Putamen (tissue), 1 donor: ENCODE measurements around the gene SETD2.

Experiments
- DNase-seq: peaks from one replicate; pipeline ENCODE4 v3.0.0-alpha.2; 2016; ENCODE audit warnings: low spot score

The SETD2 gene

DNA sequence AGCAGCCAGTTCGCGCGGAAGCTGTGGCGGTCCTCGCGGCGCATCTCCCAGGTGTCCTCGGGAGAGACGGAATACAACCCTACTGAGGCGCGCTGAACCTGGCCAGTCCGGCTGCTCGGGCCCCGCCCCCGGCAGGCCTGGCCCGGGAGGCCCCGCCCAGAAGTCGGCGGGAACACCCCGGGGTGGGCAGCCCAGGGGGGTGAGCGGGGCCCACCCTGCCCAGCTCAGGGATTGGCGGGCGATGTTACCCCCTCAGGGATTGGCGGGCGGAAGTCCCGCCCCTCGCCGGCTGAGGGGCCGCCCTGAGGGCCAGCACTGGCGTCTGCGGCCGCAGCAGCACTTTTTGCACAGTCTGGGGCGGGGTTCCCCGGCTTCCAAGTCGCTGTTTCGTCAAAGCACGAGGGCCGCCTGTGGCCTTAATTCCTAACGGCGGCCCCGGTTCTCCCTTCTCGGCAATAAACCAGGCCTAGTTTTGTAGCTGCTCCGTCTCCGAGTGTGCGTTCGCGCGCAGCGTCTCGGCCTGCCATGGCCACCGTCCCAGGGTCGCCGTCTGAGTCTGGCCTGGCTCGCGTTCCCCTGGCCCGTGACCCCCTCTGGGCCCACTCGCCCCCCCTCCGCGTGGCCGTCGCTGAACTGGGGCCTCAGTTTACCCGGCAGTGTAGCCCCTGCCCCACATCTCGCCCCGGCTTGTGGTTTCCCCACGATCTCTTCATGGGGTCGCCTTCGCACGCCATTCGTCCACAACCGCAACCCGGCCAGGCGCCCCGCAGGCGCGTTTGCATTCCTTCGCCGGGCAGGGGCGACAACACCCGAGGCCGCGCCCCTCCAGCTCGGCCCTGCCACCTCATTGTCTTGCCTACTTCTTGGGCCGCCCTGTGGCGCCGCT, 154.4 kb downstream of the SETD2 start:
- peak; percentile 93 for DNase-seq

DNA sequence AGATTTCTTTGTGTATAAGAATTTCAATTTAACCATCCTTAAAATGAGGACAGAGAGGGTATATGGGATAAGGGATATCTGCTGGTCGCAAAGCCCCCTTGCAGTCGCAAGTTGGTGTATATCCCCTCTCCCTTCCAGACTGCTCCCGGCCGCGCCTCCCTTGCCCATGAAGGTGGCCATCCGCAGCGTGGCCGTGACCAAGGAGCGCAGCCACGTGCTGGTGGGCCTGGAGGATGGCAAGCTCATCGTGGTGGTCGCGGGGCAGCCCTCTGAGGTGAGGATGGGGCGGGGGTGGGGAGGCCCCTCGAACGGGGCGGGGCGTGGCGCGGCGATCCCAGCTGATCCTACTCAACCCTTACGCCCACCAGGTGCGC, 155.1 kb downstream of the SETD2 start:
- DNase-seq: no peak

DNA sequence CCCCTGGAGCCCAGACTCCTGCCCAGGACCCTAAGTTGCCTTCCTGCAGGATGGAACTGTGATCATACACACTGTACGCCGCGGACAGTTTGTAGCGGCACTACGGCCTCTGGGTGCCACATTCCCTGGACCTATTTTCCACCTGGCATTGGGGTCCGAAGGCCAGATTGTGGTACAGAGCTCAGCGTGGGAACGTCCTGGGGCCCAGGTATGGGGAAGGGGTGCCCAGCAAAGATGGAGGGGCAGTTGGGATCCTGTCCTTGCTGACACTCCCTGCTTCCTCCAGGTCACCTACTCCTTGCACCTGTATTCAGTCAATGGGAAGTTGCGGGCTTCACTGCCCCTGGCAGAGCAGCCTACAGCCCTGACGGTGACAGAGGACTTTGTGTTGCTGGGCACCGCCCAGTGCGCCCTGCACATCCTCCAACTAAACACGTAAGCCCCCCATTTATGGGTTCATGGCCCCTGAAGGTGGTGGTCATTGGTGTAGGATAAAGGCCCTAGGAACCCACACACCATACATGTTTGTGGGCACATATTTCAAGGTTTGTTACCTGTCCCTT, 155.6 kb downstream of the SETD2 start:
- no peak for DNase-seq

DNA sequence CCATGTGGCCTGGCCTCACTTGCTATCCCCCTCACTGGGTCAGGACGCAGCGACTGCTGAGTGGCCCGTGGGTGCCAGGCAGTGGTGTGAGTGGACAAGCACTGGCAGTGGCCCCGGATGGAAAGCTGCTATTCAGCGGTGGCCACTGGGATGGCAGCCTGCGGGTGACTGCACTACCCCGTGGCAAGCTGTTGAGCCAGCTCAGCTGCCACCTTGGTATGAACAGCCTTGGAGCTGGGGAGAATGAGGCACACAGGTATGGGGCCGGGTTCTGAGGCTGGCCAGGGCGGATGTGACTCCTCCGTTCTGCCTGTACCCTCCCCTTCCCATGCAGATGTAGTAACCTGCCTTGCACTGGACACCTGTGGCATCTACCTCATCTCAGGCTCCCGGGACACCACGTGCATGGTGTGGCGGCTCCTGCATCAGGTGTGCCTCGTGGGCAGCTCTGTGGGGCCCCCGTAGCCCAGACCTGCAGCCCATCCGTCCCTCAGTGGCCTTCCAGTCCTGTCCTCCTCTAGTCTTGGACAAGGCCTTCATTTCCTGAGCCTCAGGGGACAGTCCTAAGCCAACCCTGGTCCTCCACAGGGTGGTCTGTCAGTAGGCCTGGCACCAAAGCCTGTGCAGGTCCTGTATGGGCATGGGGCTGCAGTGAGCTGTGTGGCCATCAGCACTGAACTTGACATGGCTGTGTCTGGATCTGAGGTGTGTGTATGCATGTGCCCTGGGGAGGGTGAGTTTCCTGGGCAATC, 156.3 kb downstream of the SETD2 start:
- DNase-seq: no peak

DNA sequence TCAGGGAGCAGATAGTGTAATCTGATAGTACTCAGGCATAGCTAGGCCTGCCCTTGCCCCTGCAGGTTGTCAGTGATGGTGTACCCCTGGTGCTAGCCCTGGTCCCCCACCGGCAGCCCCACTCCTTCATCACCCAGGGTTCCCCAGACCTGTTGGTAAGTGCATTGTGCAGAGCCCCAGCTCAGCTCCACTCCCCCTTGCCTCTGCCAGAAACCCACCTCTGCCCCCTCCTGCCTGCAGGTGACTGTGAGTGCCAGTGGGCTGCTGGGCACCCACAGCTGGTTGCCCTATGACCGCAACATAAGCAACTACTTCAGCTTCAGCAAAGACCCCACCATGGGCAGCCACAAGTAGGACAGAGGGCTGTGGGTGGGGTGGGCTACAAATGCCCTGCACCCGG, 156.9 kb downstream of the SETD2 start:
- DNase-seq: no peak

DNA sequence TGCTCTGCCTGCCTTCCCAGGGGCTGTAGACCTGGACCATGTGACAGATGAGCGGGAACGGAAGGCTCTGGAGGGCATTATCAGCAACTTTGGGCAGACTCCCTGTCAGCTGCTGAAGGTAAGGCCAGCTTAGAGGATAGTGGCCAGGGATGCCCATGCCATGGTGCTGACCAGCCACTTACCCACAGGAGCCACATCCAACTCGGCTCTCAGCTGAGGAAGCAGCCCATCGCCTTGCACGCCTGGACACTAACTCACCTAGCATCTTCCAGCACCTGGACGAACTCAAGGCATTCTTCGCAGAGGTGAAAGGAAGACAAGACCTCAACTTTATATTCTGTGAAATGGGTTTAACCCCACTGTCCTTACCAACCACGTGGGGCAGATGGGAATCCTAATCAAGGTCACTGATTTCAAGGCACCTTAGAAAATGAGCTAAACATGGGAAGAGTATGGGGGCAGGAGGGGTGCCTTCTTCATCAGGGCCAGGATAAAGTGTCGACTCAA, 157.7 kb downstream of the SETD2 start:
- DNase-seq: no peak

DNA sequence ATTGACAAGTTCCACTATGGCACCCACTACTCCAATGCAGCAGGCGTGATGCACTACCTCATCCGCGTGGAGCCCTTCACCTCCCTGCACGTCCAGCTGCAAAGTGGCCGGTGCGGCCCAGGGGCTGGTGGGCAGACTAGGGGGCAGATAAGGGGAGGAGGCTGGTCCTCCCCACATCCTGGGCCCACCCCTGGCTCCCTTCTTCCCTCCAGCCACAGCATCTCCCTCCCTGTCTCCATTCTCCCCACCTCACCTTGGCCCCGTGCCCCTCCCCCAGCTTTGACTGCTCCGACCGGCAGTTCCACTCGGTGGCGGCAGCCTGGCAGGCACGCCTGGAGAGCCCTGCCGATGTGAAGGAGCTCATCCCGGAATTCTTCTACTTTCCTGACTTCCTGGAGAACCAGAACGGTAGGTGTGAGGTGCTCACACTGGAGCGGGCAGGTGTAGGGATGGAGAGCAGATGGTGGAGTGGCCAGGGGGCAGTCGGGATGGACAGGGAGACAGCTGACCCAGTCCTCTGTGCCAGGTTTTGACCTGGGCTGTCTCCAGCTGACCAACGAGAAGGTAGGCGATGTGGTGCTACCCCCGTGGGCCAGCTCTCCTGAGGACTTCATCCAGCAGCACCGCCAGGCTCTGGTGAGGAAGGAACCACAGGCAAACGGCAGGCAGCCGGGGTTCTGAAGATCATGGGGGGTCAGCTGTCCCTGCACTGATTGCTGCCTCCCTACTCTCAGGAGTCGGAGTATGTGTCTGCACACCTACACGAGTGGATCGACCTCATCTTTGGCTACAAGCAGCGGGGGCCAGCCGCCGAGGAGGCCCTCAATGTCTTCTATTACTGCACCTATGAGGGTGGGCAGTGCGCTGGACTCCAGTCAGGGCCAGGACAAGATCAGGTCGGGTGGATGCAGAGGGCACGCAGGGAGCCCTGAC, 158.4 kb downstream of the SETD2 start:
- no peak for DNase-seq

DNA sequence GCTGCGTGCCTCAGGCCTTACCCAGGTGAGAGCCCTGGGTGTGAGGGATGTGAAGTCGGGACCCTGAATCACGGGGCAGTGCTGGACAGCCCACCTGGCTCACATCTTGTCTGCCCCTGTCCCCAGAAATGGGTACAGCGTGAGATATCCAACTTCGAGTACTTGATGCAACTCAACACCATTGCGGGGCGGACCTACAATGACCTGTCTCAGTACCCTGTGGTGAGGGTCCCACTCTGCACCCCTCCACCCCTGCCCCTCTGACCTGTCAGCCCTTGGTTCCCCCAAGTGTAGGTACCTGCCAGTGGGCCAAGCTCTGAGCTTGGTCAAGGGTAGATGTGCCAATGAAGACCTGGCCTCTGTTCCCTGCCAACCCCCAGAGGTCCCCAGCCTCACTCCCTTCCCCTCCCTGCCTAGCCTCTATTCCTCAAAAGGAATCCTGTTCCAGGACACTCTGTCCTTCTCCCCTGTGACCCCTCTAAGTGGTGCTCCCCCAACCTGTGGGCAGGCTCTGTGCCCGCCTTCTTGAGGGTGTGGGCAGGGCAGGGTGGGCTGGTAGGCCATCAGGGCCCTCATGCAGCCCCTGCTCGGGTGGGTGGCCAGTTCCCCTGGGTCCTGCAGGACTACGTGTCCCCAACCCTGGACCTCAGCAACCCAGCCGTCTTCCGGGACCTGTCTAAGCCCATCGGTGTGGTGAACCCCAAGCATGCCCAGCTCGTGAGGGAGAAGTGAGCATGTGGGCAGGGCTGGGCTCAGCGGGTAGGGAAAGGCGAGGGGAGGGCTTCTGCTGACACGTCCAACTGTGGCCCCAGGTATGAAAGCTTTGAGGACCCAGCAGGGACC, 159.3 kb downstream of the SETD2 start:
- DNase-seq: no peak

DNA sequence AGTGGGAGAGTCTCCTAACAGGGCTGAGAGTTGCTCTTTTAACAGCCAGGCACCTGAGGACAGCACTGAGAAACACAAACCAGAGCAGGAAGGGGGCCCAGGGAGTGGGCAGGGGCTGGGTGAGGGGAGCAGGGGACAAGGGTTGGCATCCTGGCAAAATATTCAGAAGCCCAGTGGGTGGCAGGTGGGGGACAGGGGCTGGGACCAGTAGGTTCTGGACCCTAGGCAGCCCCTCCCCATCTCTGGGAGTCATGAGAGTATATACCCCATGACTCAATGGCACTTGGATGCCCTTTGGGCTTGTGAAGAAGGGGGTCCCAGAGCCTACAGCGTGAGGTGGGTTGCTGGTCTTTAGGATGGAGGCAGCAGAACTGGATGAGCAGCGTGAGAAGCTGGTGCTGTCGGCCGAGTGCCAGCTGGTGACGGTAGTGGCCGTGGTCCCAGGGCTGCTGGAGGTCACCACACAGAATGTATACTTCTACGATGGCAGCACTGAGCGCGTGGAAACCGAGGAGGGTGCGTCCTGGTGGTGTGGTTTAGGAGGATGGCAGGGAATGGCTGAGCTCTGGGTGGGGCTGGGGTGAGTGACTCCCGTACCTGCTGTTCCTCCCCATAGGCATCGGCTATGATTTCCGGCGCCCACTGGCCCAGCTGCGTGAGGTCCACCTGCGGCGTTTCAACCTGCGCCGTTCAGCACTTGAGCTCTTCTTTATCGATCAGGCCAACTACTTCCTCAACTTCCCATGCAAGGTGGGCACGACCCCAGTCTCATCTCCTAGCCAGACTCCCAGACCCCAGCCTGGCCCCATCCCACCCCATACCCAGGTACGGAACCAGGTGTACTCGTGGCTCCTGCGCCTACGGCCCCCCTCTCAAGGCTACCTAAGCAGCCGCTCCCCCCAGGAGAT, 160.2 kb downstream of the SETD2 start:
- DNase-seq: no peak

DNA sequence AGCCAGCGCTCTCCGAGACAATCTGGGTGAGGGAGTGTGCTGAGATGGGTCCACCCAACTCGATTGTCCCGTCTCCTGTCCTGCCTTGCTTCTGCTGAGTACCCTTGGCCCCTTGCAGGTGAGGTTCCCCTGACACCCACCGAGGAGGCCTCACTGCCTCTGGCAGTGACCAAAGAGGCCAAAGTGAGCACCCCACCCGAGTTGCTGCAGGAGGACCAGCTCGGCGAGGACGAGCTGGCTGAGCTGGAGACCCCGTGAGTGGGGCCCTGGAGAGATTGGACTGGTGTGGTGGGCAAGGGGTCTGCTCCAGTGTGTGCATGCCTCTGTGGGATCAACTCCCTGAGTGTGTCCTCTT, 160.9 kb downstream of the SETD2 start:
- DNase-seq: no peak

DNA sequence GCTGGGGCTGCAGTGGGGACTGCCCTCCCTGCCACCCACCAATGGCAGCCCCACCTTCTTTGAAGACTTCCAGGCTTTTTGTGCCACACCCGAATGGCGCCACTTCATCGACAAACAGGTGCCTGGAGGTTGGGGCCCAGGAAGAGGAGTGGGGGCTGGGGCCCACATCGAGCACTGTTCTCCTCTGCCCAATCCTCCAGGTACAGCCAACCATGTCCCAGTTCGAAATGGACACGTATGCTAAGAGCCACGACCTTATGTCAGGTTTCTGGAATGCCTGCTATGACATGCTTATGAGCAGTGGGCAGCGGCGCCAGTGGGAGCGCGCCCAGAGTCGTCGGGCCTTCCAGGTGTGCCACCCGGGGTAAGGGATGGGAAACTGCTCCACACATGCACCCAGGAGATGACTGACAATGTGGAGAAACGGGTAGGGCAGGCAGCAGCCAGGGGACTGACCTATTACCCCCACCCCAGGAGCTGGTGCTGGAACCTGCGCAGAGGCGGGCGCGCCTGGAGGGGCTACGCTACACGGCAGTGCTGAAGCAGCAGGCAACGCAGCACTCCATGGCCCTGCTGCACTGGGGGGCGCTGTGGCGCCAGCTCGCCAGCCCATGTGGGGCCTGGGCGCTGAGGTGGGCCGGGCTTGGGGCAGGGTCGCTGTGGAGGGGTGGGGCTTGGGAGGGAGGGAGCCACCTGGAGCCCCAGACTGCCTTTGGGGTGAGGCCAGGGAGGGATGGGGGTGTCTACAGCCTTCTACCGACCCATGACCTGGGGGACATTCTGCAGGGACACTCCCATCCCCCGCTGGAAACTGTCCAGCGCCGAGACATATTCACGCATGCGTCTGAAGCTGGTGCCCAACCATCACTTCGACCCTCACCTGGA, 161.5 kb downstream of the SETD2 start:
- DNase-seq: no peak

DNA sequence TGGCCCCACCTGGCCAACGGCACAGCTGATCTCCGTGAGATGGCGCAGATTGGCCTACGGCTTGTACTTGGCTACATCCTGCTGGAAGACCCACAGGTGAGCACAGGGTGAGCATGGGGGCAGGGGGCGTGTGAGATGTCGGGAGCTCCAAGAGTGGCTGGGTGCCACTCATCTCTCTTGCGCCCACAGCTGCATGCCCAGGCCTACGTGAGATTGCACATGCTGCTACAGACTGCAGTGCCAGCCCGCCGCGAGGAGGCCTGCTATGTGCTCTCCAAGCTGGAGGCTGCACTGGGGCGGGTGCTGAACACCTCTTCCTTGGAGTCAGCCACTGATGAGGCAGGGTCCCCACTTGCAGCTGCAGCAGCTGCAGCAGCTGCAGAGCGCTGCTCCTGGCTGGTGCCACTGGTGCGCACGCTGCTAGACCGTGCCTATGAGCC, 162.2 kb downstream of the SETD2 start:
- DNase-seq: no peak

DNA sequence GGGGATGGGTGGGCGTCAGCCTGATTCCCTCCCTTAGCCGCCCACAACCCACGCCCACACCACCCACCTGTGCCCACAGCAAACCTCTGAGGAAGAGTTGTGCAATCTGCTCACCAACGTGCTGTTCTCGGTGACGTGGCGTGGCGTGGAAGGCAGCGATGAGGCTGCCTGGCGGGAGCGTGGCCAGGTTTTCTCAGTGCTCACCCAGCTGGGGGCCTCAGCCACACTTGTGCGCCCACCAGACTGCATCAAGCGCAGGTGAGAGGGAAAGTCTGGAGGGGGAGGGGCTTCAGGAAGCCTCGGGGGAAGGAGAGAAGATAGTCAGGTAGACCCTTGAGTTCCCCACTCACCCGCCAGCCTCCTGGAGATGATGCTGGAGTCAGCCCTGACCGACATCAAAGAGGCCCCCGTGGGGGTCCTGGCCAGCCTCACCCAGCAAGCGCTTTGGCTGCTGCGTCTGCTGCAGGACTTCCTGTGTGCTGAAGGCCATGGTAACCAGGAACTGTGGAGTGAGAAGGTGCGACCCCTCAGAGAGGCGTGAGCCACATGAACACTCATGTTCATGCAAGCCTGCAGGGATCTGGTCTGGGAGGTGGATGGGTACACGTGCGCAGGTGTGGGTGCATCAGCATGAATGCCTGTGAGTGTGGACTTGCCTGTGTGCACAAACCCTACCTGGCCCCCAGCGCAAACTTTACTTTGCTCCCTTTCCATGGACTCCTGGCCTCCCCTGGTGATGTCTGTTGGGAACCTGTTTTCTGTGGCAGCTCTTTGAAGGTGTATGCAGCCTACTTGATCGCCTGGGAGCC, 162.8 kb downstream of the SETD2 start:
- DNase-seq: no peak

DNA sequence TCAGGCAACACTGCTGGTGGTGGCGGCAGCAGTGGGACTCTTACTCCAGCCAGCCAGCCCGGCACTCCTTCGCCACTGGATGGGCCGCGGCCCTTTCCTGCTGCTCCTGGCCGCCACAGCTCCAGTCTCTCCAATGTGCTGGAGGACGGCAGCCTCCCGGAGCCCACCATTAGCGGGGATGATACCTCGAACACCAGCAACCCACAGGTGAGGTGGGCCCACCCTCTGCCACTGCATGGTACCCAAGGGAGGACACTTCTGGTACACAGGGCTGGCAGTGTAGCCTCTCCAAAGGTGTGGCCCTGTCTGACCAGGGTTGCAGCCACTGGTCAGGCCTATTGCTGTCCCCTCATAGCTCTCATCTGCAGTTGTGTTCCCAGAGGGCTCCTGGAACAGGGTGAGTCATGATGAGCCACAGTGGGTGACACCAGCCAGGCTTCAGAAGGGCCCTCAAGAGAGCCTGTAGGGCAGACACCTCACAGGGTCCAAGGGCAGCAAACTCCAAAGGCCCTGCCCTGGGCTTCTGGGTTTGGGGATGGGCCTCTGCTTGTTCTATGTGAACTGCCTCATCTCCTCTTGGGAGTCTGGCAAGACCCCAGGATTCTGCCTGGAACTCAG, 163.6 kb downstream of the SETD2 start:
- DNase-seq: no peak

DNA sequence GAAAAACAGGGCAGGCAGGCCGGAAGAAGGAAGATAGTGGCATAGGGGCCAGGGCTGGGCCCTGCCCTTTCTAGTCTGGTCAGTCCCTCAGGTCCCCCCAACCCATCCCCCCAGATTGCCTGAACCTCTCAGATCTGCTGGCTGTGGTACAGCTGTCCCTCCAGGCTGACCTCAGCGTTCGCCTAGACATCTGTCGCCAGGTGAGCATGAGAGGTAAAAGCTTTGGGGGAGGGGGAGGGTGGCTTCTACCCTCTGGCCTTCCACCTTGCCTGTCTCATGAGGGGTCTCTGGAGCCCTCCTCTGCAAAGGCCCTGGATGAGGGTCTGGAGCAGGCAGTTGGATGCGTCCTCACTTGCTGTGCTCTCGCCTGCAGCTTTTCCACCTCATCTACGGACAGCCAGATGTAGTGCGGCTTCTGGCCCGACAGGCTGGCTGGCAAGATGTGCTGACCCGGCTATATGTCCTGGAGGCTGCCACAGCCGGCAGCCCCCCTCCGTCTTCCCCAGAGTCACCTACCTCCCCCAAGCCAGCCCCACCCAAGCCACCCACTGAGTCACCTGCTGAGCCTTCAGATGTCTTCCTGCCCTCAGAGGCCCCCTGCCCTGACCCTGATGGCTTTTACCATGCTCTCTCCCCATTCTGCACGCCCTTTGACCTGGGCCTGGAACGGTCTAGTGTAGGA, 164.3 kb downstream of the SETD2 start:
- DNase-seq: no peak

DNA sequence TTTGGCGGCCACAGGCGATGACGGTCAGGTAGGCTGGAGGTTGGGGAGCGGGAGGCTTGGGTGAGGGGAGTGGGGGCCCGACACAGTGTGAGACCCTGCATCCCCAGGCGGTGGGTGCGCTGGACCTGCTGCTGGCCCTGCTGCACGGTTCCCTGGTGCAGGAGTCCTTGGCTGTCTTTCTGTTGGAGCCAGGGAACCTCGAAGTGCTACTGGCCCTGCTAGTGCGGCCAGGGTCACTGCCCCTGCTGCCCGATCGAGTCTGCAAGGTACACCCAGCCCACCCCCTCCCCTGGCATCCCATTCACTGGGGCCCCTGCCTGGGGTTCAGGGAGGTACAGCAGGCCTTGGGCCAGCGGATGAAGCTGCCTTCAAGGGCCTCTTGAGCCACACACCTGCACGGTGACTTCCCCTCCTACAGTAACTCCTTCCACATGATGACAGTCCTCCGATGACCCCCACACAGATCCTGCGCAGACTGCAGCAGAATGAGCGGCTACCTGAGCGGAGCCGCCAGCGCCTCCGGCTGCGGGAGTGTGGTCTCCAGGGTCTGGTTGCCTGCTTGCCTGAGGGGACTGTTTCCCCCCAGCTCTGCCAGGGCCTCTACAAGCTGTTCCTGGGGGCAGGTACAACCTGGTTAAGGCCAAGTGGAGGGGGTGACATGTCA, 164.9 kb downstream of the SETD2 start:
- no peak for DNase-seq
